T1000 (cell line): ENCODE measurements around the gene CELF2.
"Not testable (repeated sequence)": the region's sequence is repeated elsewhere in the genome, so short reads cannot be mapped to it uniquely, and the experiment has no call there.

Experiments used
- DNase-seq: peaks from one replicate; lab custom pipeline; 2025; ENCODE audit warnings: mixed read lengths; lab: John Stamatoyannopoulos, UW

CELF2 gene

GRCh38 chr10:11354823-11355222 lies 337.2 kb downstream of the CELF2 start:
- no peak for DNase-seq

- DNase-seq: no peak
Measured at GRCh38 chr10:11355592-11355991, 337.9 kb downstream of the CELF2 start.

- no peak for DNase-seq
Measured at GRCh38 chr10:11357439-11357838, 339.8 kb downstream of the CELF2 start.

- no peak for DNase-seq
Measured at GRCh38 chr10:11358011-11358410, 340.3 kb downstream of the CELF2 start.

GRCh38 chr10:11358923-11359575 lies 341.4 kb downstream of the CELF2 start:
- DNase-seq: no peak

GRCh38 chr10:11359869-11360268 lies 342.2 kb downstream of the CELF2 start:
- DNase-seq: no peak

GRCh38 chr10:11363497-11363896 lies 345.8 kb downstream of the CELF2 start:
- DNase-seq: no peak

GRCh38 chr10:11364241-11364640 lies 346.6 kb downstream of the CELF2 start:
- DNase-seq: no peak

GRCh38 chr10:11366889-11367288 lies 349.2 kb downstream of the CELF2 start:
- DNase-seq: not testable (repeated sequence)

GRCh38 chr10:11367505-11367904 lies 349.8 kb downstream of the CELF2 start:
- DNase-seq: no peak

GRCh38 chr10:11373717-11374171 lies 356.1 kb downstream of the CELF2 start:
- no peak for DNase-seq

GRCh38 chr10:11377267-11377666 lies 359.6 kb downstream of the CELF2 start:
- DNase-seq: no peak

- DNase-seq: no peak
Measured at GRCh38 chr10:11378835-11379234, 361.2 kb downstream of the CELF2 start.

- no peak for DNase-seq
Measured at GRCh38 chr10:11379771-11380170, 362.1 kb downstream of the CELF2 start.

- no peak for DNase-seq
Measured at GRCh38 chr10:11381023-11381422, 363.4 kb downstream of the CELF2 start.

GRCh38 chr10:11381511-11381910 lies 363.8 kb downstream of the CELF2 start:
- DNase-seq: no peak

- DNase-seq: no peak
Measured at GRCh38 chr10:11382187-11382586, 364.5 kb downstream of the CELF2 start.

- no peak for DNase-seq
Measured at GRCh38 chr10:11386044-11386443, 368.4 kb downstream of the CELF2 start.
